IPS DF 19.7 (cell line): ENCODE measurements around the gene EEF1A2.

Source experiments
- DNase-seq: peaks from one replicate; pipeline ENCODE4 v3.0.0-alpha.2; 2013; ENCODE audit warnings: low read depth, low spot score

The EEF1A2 gene

GRCh38 chr20:63469713-63470101, 29.2 kb downstream of the EEF1A2 start:
- DNase-seq = no peak

- no peak for DNase-seq
These were observed 29.7 kb downstream of the EEF1A2 start for GRCh38 chr20:63469019-63469712.

- no peak for DNase-seq
These were observed 30.5 kb downstream of the EEF1A2 start for GRCh38 chr20:63468421-63468820.

GRCh38 chr20:63467294-63468083, 31.4 kb downstream of the EEF1A2 start:
- no peak for DNase-seq

DNA sequence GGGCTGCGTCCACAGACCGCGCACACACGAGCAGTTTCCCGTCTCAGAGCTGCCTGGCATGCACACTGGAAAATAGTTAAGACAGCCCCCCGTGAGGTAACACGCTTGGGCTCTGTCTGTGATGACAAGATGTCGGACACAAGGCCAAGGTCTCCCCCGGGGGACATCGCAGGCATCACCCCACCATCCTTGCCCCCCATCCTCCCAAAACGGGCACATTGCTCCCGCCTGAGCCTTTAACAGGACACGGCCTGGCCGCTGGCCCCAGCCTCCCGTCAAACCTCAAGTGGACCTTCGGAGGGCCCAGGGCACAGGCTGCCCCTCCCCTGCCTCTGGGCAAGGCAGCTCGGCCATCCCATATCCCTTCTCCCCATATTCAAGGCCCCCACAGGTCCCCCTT, 32.0 kb downstream of the EEF1A2 start:
- no peak for DNase-seq

DNA sequence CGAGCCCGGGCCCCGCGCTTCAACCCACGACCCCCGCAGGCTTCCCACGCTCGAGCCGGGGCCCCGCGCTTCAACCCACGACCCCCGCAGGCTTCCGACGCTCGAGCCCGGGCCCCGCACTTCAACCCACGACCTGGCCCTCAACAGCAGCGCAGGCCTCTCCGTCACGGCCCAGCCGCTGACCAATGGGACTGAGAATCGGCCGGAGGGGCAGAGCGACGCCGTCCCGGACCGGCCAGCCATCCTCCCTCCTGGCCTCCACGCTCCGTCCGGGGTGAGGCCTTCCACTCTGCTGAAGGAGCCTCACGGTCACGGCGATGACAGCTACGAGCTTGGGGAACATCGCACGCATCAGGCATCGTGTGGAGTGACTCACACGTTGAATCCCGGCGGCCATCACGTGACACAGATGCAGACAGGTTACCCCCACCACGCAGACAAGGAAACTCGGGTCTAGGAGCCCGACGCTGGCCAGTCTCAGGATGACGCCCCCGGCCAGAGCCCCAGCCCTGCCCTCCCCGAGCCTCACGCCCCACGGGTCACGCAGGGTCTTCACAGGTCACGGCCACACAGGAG, 32.5 kb downstream of the EEF1A2 start:
- no peak for DNase-seq

DNA sequence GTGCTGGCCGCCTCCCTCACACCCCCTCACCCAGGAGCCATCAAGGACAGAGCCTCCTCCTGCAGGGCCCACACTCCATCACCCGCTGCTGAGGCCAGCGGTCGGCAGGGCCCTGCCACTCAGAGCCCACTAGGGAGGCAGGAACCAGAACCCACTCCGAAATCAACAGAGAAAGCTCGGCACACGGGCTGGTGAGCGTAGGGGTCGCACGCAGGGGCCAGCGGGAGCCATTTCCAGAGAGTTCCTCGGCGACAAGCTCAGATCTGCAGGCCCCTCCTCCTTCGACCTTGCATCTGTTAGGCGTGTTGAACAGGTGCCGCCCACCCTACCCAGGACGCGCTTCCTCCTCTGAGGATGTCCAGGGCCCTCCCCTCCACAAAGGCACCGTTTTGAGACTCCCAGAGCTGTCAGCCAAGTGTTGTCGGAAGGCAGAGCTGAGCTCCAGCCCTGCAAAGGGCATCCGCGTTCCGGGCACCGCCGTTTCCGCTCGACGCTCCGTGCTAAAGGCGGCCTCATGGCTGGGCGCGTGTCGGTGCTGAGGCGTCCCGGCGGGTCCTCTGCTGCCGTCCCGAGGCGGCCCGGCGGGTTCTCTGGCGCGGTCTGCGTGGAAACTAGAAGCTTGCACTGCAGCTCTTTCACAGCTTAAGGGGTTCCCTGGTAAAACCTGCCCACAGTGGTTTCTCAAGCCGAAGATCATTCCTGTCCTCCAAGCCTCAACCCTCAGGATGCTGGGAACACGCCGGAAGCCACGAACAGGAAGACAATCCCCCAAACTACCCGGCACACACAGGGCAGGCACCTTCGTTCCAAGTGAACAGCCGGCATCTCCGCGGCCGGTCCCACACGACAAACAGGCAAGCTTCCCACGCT, 33.3 kb downstream of the EEF1A2 start:
- DNase-seq = no peak

GRCh38 chr20:63464289-63464635, 34.6 kb downstream of the EEF1A2 start:
- no peak for DNase-seq

- no peak for DNase-seq
These were observed 35.2 kb downstream of the EEF1A2 start for GRCh38 chr20:63463400-63464288.

DNA sequence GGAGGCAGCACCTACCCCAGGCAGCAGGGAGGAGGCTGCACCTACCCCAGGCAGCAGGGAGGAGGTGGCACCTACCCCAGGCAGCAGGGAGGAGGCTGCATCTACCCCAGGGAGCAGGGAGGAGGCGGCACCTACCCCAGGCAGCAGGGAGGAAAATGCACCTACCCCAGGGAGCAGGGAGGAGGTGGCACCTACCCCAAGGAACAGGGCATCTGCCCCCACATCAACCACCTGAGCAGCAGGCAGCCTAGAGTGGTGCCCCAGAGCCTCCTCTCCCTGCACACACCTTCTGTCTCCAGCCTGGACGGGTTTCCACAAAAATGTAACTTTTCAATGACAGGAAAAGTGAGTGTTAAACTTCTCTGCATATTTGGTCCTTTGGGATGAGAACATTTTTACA, 36.6 kb downstream of the EEF1A2 start:
- DNase-seq = no peak

DNA sequence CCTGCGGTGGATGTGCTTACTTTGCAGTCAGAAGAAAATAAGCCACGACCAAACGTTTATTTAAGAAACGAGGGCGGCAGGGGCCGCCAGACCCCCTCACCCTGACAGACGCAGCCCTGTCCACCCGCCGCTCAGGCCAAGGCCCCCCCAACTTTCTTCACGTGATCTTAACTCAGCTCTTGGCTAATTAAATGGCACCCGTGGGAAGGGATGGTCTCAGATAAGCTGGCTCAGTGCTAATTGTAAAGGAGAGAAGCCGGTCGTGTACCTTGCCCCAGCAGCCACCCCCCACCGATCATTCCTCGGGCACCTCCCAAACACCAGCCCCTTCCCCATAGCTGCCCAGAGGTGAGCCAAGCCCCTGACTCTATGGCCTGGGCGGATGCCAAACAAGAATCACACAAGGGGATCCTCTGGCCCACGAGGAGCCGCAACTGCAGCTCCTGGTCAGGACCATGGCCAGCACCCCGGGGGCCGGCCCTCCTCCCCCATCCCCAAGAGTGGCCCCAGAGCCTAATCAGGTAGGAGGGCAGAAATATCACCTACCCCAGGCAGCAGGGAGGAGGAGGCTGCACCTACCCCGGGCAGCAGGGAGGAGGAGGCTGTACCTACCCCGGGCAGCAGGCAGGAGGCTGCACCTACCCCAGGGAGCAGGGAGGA, 37.6 kb downstream of the EEF1A2 start:
- DNase-seq = no peak

GRCh38 chr20:63459070-63459380, 39.9 kb downstream of the EEF1A2 start:
- DNase-seq = no peak

DNA sequence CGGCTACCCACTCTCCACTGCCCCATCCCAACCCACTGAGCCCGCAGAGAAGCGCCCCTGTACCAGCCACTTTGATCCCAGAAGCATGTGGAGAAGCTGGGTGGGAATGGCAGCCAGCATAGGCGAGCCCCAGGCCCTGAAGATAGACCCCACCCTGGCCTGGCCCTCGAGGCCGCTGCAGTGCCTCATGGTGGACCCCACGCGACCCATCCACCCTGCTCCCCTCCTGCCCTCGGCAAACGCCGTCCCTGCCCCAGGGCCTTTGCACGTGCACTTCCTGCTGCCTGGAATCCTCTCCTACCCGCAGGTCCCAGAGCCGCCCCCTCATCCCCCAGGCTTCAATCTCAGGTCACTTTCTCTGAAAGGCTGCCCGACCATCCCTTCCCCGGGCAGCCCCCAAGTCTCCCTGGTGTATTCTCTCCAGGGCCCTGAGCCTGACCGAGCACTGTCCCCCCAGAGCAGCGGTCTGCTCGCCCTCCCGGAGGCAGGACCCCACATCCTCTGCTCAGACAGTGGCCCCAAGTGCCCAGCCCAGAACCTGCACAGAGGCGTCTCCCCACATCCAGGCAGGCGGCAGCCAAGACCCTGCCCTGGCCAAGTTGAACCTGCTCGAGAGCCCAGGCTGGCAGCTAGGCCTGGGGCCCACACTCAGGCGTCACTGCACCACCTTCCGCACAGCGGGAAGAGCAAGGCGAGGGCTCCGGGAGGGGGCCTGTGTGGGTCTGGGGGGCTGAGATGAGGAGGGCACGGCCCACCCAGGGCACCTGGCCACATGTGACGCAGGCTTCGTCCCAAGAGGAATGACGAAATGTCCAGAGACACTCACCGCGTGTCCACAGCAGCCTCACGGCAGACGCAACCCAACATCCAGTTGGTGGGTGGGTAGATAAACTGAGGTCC, 40.5 kb downstream of the EEF1A2 start:
- DNase-seq = no peak

GRCh38 chr20:63457737-63458136, 41.1 kb downstream of the EEF1A2 start:
- no peak for DNase-seq

GRCh38 chr20:63456429-63457284, 42.2 kb downstream of the EEF1A2 start:
- no peak for DNase-seq

DNA sequence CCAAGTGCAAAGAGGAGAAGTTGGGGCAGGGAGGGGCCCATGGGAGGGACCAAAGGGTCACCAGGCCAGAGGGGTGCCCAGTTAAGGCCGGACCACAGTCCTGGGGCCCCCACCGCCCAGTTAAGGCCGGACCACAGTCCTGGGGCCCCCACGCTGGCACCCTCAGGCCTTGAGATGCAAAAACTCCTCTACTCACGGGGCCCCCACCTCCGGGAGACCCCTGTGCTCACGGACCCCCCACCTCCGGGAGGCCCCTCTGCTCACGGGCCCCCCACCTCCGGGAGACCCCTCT, 43.4 kb downstream of the EEF1A2 start:
- DNase-seq = no peak

GRCh38 chr20:63454731-63455567, 43.9 kb downstream of the EEF1A2 start:
- no peak for DNase-seq
